Adrenal gland (tissue), 5 donors: ENCODE data around the gene USP10.
A peak's percentile ranks its signal among the peaks of the same experiment; 100 is the strongest.

Experiments
- POLR2A ChIP-seq, 2 donors: fragments of 450-650 bp; IDR thresholded peaks; one replicate each; pipeline ENCODE4 v1.6.1; 2017; ENCODE audit warnings: antibody characterized with exemption in 2 of 2, mild to moderate bottlenecking in 2 of 2, moderate library complexity in 1 of 2
- TF ChIP-seq, protein P1 (sequence below), 6 experiments: fragments of 450-650 bp in 4 of 6; fragments of 200-600 bp in 2 of 6; sonication (generic) in 1 of 6; IDR thresholded peaks; 1 replicate in 5 of 6; 2 replicates in 1 of 6; pipeline versions ENCODE4 v1.5.1 to v1.8.0; 2016 to 2021; ENCODE audit warnings: antibody characterized with exemption in 6 of 6, mild to moderate bottlenecking in 2 of 6, moderate library complexity in 1 of 6
- donor health status: DM: no; HTN: no; CAD: no.

- TF ChIP-seq, protein P1, sequence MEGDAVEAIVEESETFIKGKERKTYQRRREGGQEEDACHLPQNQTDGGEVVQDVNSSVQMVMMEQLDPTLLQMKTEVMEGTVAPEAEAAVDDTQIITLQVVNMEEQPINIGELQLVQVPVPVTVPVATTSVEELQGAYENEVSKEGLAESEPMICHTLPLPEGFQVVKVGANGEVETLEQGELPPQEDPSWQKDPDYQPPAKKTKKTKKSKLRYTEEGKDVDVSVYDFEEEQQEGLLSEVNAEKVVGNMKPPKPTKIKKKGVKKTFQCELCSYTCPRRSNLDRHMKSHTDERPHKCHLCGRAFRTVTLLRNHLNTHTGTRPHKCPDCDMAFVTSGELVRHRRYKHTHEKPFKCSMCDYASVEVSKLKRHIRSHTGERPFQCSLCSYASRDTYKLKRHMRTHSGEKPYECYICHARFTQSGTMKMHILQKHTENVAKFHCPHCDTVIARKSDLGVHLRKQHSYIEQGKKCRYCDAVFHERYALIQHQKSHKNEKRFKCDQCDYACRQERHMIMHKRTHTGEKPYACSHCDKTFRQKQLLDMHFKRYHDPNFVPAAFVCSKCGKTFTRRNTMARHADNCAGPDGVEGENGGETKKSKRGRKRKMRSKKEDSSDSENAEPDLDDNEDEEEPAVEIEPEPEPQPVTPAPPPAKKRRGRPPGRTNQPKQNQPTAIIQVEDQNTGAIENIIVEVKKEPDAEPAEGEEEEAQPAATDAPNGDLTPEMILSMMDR (IDR thresholded peaks at IDR 0.05): peak in 3 of 6 experiments; percentile 8 to 26 (median 13)
- TF ChIP-seq POLR2A (IDR thresholded peaks at IDR 0.05): no peak
Measured at GRCh38 chr16:84735849-84736586, 36.2 kb downstream of the USP10 start.
